ENCODE results near the gene MYOM3. TPM values are rescaled to one million over a fixed set of nuclear protein-coding genes. Genes with fewer than 3 reads are reported as not detected.

The MYOM3 gene
- total and polyA plus RNA-seq, 2 of the 13 experiments (the other 11 are each of a cell fraction or from before 2014, with no cell fraction given): 5.8 to 15.3 TPM

DNA sequence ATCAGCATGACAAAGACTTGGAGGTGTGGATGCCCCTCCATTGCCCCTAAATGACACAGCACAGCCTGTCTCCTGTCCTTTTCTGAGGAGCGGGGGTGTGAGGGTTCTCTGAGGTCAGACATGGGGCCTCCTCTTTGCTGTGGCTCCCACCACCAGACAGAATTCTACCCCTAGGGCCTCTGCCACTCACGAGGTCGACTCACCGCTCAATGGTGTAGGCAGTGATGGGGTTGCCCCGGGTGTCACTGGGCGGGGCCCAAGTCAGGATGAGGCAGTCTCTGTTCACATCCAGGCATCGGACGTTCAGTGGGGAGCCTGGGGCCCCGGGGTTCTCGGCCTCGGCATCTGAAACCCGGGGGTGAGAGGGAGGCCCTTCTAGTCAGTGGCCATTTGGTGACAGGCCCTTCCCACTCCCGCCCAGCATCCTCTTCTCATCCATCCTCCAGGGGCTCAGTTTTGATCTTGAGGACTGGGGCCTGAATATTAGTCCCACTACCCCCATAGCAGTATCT lies 19.9 kb downstream of the MYOM3 start:
- H3K4me3 ChIP-seq (replicated peaks in 1 of 3; ENCODE audit: insufficient read depth in 1 of 3, low read depth in 2 of 3, low read length in 3 of 3): no peak overlapping the region
- no peak overlapping the region for H2AFZ ChIP-seq (ENCODE audit: low read length)
- H4K20me1 ChIP-seq (ENCODE audit: insufficient read depth, low read length): 0 out of 2 replicates have a peak, but pooled peaks cover 2% of the 10 kb centered on the region
- H3K27ac ChIP-seq (ENCODE audit: extremely low read length, insufficient read depth, low read length): no peak overlapping the region
- no peak overlapping the region for H3K4me2 ChIP-seq (ENCODE audit: low read depth, low read length)
- no peak for FAIRE-seq
- intact Hi-C loops (cut with micrococcal nuclease; ENCODE audit: unreplicated experiment): no loop called here
- CTCF ChIA-PET (ENCODE audit: low intra/inter-chr PET ratio, low total read pairs): no interaction called here
- BruUV-seq (replicated peaks): no TSS peak
- H3K9me3 ChIP-seq (ENCODE audit: low read length): no peaks in the 10 kb centered on the region
- H3K79me2 ChIP-seq (ENCODE audit: insufficient read depth, low read length): no peaks in the 10 kb centered on the region
- in situ Hi-C loops (cut with HindIII; ENCODE audit: extremely low pct_ligation_motif_present, low pct_unique_long_range_greater_than_20kb): no loop called here
- no peak for DNase-seq (ENCODE audit: low spot score)
- H3K36me3 ChIP-seq (replicated peaks in 1 of 2; ENCODE audit: control insufficient read depth in 1 of 2, insufficient read depth in 2 of 2, low read length in 2 of 2): peaks cover 5 to 8% of the 10 kb centered on the region in 2 experiments; a peak in 3 of 5 replicates
- peaks cover 20% of the 10 kb centered on the region for H3K4me1 ChIP-seq (ENCODE audit: insufficient read depth, low read length)
- no peaks in the 10 kb centered on the region for H3K27me3 ChIP-seq (ENCODE audit: control insufficient read depth in 1 of 2, insufficient read depth in 2 of 2, low read length in 2 of 2)
- H3K9ac ChIP-seq (ENCODE audit: insufficient read depth, low read depth, low read length): no peak overlapping the region
- whole genome bisulfite sequencing (ENCODE audit: low lambda C conversion rate): 93% methylated on average over 2 of the region's 13 CpGs
- POLR2A ChIA-PET: no interaction called here
- no peak for ATAC-seq
- TF ChIP-seq SOX5 (CRISPR knock-in tag; IDR thresholded peaks at IDR 0.05; ENCODE audit: borderline replicate concordance): no peak
- TF ChIP-seq ZNF556 (CRISPR knock-in tag; IDR thresholded peaks at IDR 0.05; ENCODE audit: borderline replicate concordance): no peak
- TF ChIP-seq, protein P1, sequence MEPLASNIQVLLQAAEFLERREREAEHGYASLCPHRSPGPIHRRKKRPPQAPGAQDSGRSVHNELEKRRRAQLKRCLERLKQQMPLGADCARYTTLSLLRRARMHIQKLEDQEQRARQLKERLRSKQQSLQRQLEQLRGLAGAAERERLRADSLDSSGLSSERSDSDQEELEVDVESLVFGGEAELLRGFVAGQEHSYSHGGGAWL (CRISPR knock-in tag; IDR thresholded peaks at IDR 0.05): no peak
- TF ChIP-seq KLF16 (CRISPR knock-in tag; IDR thresholded peaks at IDR 0.05): no peak
- TF ChIP-seq NKX3-1 (CRISPR knock-in tag; IDR thresholded peaks at IDR 0.05): no peak
- no peak for TF ChIP-seq SNAI1 (CRISPR knock-in tag; IDR thresholded peaks at IDR 0.05; ENCODE audit: borderline replicate concordance)
- TF ChIP-seq GATAD2A (CRISPR knock-in tag; IDR thresholded peaks at IDR 0.05): no peak
- no peak for TF ChIP-seq DPF2 (CRISPR knock-in tag; IDR thresholded peaks at IDR 0.05; ENCODE audit: borderline replicate concordance, low read depth)
- no peak for TF ChIP-seq HNRNPK (IDR thresholded peaks at IDR 0.05; ENCODE audit: low read depth, low read length, poor library complexity, severe bottlenecking)
- TF ChIP-seq, protein P2, sequence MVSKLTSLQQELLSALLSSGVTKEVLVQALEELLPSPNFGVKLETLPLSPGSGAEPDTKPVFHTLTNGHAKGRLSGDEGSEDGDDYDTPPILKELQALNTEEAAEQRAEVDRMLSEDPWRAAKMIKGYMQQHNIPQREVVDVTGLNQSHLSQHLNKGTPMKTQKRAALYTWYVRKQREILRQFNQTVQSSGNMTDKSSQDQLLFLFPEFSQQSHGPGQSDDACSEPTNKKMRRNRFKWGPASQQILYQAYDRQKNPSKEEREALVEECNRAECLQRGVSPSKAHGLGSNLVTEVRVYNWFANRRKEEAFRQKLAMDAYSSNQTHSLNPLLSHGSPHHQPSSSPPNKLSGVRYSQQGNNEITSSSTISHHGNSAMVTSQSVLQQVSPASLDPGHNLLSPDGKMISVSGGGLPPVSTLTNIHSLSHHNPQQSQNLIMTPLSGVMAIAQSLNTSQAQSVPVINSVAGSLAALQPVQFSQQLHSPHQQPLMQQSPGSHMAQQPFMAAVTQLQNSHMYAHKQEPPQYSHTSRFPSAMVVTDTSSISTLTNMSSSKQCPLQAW (CRISPR knock-in tag; IDR thresholded peaks at IDR 0.05): no peak
- TF ChIP-seq SMARCC2 (IDR thresholded peaks at IDR 0.05): no peak
- no peak for TF ChIP-seq ZKSCAN1 (IDR thresholded peaks at IDR 0.05; ENCODE audit: low read length)
- TF ChIP-seq ZBTB1 (CRISPR knock-in tag; IDR thresholded peaks at IDR 0.05; ENCODE audit: borderline replicate concordance): no peak
- TF ChIP-seq, protein P3, sequence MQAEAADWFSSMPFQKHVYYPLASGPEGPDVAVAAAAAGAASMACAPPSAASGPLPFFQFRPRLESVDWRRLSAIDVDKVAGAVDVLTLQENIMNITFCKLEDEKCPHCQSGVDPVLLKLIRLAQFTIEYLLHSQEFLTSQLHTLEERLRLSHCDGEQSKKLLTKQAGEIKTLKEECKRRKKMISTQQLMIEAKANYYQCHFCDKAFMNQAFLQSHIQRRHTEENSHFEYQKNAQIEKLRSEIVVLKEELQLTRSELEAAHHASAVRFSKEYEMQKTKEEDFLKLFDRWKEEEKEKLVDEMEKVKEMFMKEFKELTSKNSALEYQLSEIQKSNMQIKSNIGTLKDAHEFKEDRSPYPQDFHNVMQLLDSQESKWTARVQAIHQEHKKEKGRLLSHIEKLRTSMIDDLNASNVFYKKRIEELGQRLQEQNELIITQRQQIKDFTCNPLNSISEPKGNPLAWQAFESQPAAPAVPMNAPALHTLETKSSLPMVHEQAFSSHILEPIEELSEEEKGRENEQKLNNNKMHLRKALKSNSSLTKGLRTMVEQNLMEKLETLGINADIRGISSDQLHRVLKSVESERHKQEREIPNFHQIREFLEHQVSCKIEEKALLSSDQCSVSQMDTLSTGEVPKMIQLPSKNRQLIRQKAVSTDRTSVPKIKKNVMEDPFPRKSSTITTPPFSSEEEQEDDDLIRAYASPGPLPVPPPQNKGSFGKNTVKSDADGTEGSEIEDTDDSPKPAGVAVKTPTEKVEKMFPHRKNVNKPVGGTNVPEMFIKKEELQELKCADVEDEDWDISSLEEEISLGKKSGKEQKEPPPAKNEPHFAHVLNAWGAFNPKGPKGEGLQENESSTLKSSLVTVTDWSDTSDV (CRISPR knock-in tag; IDR thresholded peaks at IDR 0.05): no peak
- TF ChIP-seq, protein P4, sequence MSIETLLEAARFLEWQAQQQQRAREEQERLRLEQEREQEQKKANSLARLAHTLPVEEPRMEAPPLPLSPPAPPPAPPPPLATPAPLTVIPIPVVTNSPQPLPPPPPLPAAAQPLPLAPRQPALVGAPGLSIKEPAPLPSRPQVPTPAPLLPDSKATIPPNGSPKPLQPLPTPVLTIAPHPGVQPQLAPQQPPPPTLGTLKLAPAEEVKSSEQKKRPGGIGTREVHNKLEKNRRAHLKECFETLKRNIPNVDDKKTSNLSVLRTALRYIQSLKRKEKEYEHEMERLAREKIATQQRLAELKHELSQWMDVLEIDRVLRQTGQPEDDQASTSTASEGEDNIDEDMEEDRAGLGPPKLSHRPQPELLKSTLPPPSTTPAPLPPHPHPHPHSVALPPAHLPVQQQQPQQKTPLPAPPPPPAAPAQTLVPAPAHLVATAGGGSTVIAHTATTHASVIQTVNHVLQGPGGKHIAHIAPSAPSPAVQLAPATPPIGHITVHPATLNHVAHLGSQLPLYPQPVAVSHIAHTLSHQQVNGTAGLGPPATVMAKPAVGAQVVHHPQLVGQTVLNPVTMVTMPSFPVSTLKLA (IDR thresholded peaks at IDR 0.05): no peak
- TF ChIP-seq ATF1 (CRISPR knock-in tag; IDR thresholded peaks at IDR 0.05): no peak
- TF ChIP-seq PRMT3 (CRISPR knock-in tag; IDR thresholded peaks at IDR 0.05; ENCODE audit: borderline replicate concordance, low read depth): no peak
- TF ChIP-seq, protein P5, sequence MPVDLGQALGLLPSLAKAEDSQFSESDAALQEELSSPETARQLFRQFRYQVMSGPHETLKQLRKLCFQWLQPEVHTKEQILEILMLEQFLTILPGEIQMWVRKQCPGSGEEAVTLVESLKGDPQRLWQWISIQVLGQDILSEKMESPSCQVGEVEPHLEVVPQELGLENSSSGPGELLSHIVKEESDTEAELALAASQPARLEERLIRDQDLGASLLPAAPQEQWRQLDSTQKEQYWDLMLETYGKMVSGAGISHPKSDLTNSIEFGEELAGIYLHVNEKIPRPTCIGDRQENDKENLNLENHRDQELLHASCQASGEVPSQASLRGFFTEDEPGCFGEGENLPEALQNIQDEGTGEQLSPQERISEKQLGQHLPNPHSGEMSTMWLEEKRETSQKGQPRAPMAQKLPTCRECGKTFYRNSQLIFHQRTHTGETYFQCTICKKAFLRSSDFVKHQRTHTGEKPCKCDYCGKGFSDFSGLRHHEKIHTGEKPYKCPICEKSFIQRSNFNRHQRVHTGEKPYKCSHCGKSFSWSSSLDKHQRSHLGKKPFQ (CRISPR knock-in tag; IDR thresholded peaks at IDR 0.05; ENCODE audit: insufficient replicate concordance): no peak

All from HepG2 (cell line).